CD14-positive monocyte (primary cell): ENCODE data around the gene CENPS. TPM values are rescaled to one million over a fixed set of nuclear protein-coding genes. Genes with fewer than 3 reads are reported as not detected.
A peak's percentile ranks its signal among the peaks of the same experiment; 100 is the strongest.

Experiments used
- DNase-seq, 3 donors: peaks; one replicate each; pipeline ENCODE4 v3.0.0-alpha.2; 2011 to 2022
- H2AFZ ChIP-seq: 2 replicates; pipeline ENCODE4 v1.6.0; 2012; ENCODE audit warnings: mild to moderate bottlenecking, low read depth, low read length, inconsistent platforms; ENCODE audit not compliant: insufficient read depth, poor library complexity, severe bottlenecking
- H3K27ac ChIP-seq, 2 donors: 1 replicate in 1 of 2; 2 replicates in 1 of 2; pipeline ENCODE4 v1.5.1; 2012 to 2013; ENCODE audit warnings: low read length in 2 of 2, control low read depth in 1 of 2, inconsistent platforms in 1 of 2, low read depth in 1 of 2, mild to moderate bottlenecking in 1 of 2
- H3K27me3 ChIP-seq, 2 donors: one replicate each; pipeline versions ENCODE4 v1.6.0 to v1.6.1; 2011 to 2013; ENCODE audit warnings: low read length in 2 of 2; ENCODE audit not compliant: control insufficient read depth in 2 of 2, insufficient read depth in 2 of 2
- H3K36me3 ChIP-seq, 2 donors: replicated peaks in 1 of 2; 1 replicate in 1 of 2; 2 replicates in 1 of 2; pipeline versions ENCODE4 v1.5.1 to v1.6.1; 2012 to 2013; ENCODE audit warnings: low read length in 2 of 2, control low read depth in 1 of 2, inconsistent platforms in 1 of 2, mild to moderate bottlenecking in 1 of 2; ENCODE audit not compliant: insufficient read depth in 2 of 2, control insufficient read depth in 1 of 2
- H3K4me1 ChIP-seq, 2 donors: 1 replicate in 1 of 2; 2 replicates in 1 of 2; pipeline versions ENCODE4 v1.5.1 to v1.6.1; 2012 to 2013; ENCODE audit warnings: low read length in 2 of 2, control low read depth in 1 of 2, inconsistent platforms in 1 of 2, mild to moderate bottlenecking in 1 of 2, moderate library complexity in 1 of 2; ENCODE audit not compliant: insufficient read depth in 2 of 2, control insufficient read depth in 1 of 2
- H3K4me2 ChIP-seq: replicated peaks from 2 replicates; pipeline ENCODE3; 2012; ENCODE audit warnings: low read length, moderate library complexity, mild to moderate bottlenecking; ENCODE audit not compliant: poor library complexity, severe bottlenecking; ENCODE audit errors: extremely low read depth
- H3K4me3 ChIP-seq, 3 experiments: fragments of 200-600 bp in 1 of 3; sonication (generic) in 1 of 3; replicated peaks in 1 of 3; 1 replicate in 2 of 3; 2 replicates in 1 of 3; pipeline ENCODE4 v1.5.1; 2011 to 2013; ENCODE audit warnings: low read length in 3 of 3, mild to moderate bottlenecking in 3 of 3, control low read depth in 2 of 3, low read depth in 2 of 3, inconsistent platforms in 1 of 3, moderate library complexity in 1 of 3
- H3K79me2 ChIP-seq: 2 replicates; pipeline ENCODE4 v1.6.0; 2012; ENCODE audit warnings: mild to moderate bottlenecking, control low read depth, inconsistent platforms, low read length, moderate library complexity; ENCODE audit not compliant: insufficient read depth
- H3K9ac ChIP-seq: 2 replicates; pipeline ENCODE4 v1.6.0; 2017; ENCODE audit warnings: low read length, mild to moderate bottlenecking; ENCODE audit not compliant: insufficient read depth, poor library complexity, severe bottlenecking
- H3K9me3 ChIP-seq, 2 donors: replicated peaks in 1 of 2; 1 replicate in 1 of 2; 2 replicates in 1 of 2; pipeline versions ENCODE4 v1.5.1 to v1.6.1; 2012 to 2013; ENCODE audit warnings: low read length in 2 of 2, control low read depth in 1 of 2; ENCODE audit not compliant: control insufficient read depth in 1 of 2, insufficient read depth in 1 of 2
- H4K20me1 ChIP-seq: 2 replicates; pipeline ENCODE4 v1.6.0; 2012; ENCODE audit warnings: mild to moderate bottlenecking, low read length, control low read depth, moderate library complexity; ENCODE audit not compliant: insufficient read depth
- H3K27ac Mint-ChIP-seq, 7 donors: one replicate each; pipeline ENCODE4 v1.8.0; 2020; ENCODE audit warnings: mild to moderate bottlenecking in 7 of 7, mixed read lengths in 7 of 7, moderate library complexity in 6 of 7, inconsistent platforms in 2 of 7
- H3K27me3 Mint-ChIP-seq, 3 donors: one replicate each; pipeline ENCODE4 v1.8.0; 2021 to 2022; ENCODE audit warnings: low read depth in 3 of 3, mild to moderate bottlenecking in 3 of 3, mixed read lengths in 3 of 3, moderate library complexity in 3 of 3, inconsistent platforms in 1 of 3
- H3K36me3 Mint-ChIP-seq, 2 donors: one replicate each; pipeline ENCODE4 v1.8.0; 2020; ENCODE audit warnings: mixed read lengths in 2 of 2, inconsistent platforms in 1 of 2, mild to moderate bottlenecking in 1 of 2
- H3K4me1 Mint-ChIP-seq: one replicate; pipeline ENCODE4 v1.8.0; 2020; ENCODE audit warnings: mild to moderate bottlenecking, mixed read lengths
- H3K4me3 Mint-ChIP-seq, 2 donors: one replicate each; pipeline ENCODE4 v1.8.0; 2020; ENCODE audit warnings: mild to moderate bottlenecking in 2 of 2, mixed read lengths in 2 of 2, moderate library complexity in 1 of 2
- H3K9me3 Mint-ChIP-seq, 7 donors: one replicate each; pipeline ENCODE4 v1.8.0; 2020 to 2022; ENCODE audit warnings: mixed read lengths in 7 of 7, mild to moderate bottlenecking in 6 of 7, moderate library complexity in 6 of 7, inconsistent platforms in 2 of 7
- CTCF ChIP-seq: fragments of 200-600 bp; IDR thresholded peaks from one replicate; pipeline ENCODE4 v1.8.0; 2022; ENCODE audit warnings: antibody characterized with exemption, mild to moderate bottlenecking
- WGBS: methylation state at CpG from one replicate; pipeline ENCODE4 v1.1.5; 2013; ENCODE audit warnings: missing lambda C conversion rate; ENCODE audit not compliant: insufficient coverage; 5-methylcytosine and 5-hydroxymethylcytosine counted together
- intact Hi-C, 2 donors: fragments of 100-400 bp; cut with micrococcal nuclease; formaldehyde crosslinking; loops; one replicate each; pipeline versions ENCODE4 v1.15.0 to v1.15.1; 2023
- polyA plus RNA-seq, 3 donors: library from polyadenylated mRNA; depleted of rRNA in 1 of 3; unstranded in 2 of 3; stranded (reverse) in 1 of 3; fragments of 300-500 nt in 2 of 3; fragments of >200 nt in 1 of 3; fragmentation: Illumina TruSeq in 2 of 3; gene quantifications; 1 replicate in 2 of 3; 2 replicates in 1 of 3; pipeline ENCODE4 v1.2.3, GENCODE V29; 2012 to 2021

CENPS gene
- polyA plus RNA-seq, 3 donors, result 0.48 to 3.5 (median 2.5) TPM

GRCh38 chr1:10437052-10437451, 6.8 kb downstream of the CENPS start:
- intact Hi-C loops, result no loop called here
- Histone ChIP-seq H3K27me3 (no peaks in the 10 kb centered on the region), H3K9ac (no peak overlapping the region), H2AFZ (no peak overlapping the region), H3K9me3 (no peaks in the 10 kb centered on the region), H3K79me2 (no peaks in the 10 kb centered on the region), H3K27ac (no peak overlapping the region), H3K4me1 (no peaks in the 10 kb centered on the region), H3K4me3 (no peak overlapping the region), H4K20me1 (no peaks in the 10 kb centered on the region), H3K4me2 (no peak overlapping the region), H3K36me3 (no peaks in the 10 kb centered on the region)
- H3K27ac Mint-ChIP-seq, result peak overlapping the region in 1 of 7 donors; percentile 21
- H3K27me3 Mint-ChIP-seq, result peaks cover 0 to 1% (median 0%) of the 10 kb centered on the region in 3 donors
- no peak overlapping the region for H3K4me3 Mint-ChIP-seq
- no peak for TF ChIP-seq CTCF
- peaks cover 0 to 6% of the 10 kb centered on the region in 2 donors for H3K36me3 Mint-ChIP-seq
- DNase-seq, result no peak
- no peaks in the 10 kb centered on the region for H3K9me3 Mint-ChIP-seq
- WGBS, result 100% methylated on average over 1 of the region's 1 CpG
- H3K4me1 Mint-ChIP-seq, result no peaks in the 10 kb centered on the region

DNA sequence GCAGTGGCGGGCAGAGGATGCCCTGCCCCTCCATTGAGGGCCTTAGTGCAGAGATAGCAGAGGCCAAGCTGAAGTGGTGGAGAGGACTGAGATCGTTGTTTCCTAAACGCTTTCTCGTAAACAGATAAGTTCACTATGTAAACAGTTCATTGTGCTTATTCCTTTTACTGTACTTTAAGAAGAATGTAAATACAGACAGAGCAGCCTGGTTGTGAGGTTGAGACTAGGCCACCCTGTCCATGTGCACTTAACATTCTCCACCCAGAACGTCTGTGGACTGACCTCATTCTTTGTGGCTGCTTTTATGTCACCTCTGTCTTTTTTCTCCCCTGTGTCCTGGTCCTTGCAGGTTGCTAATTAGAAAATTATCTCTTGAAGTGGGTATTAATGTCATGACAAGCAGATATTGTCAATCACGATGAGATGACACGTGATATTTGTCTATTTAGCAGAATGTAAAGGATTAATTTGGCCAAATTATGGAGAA, 8.5 kb downstream of the CENPS start:
- TF ChIP-seq CTCF, result no peak
- no peaks in the 10 kb centered on the region for H3K27me3 Mint-ChIP-seq
- DNase-seq, result no peak
- no peak overlapping the region for H2AFZ ChIP-seq
- WGBS, result 100% methylated on average over 3 of the region's 7 CpGs
- no peak overlapping the region for H3K4me3 ChIP-seq
- no peaks in the 10 kb centered on the region for H3K9me3 Mint-ChIP-seq
- H3K4me1 Mint-ChIP-seq, result no peaks in the 10 kb centered on the region
- intact Hi-C loops, result no loop called here
- H3K27ac Mint-ChIP-seq, result no peak overlapping the region
- no peaks in the 10 kb centered on the region for H3K36me3 ChIP-seq
- no peaks in the 10 kb centered on the region for H3K9me3 ChIP-seq
- no peaks in the 10 kb centered on the region for H4K20me1 ChIP-seq
- H3K4me2 ChIP-seq, result no peak overlapping the region
- no peak overlapping the region for H3K27ac ChIP-seq
- no peaks in the 10 kb centered on the region for H3K27me3 ChIP-seq
- H3K36me3 Mint-ChIP-seq, result peaks cover 0 to 6% of the 10 kb centered on the region in 2 donors
- H3K4me1 ChIP-seq, result no peaks in the 10 kb centered on the region
- no peak overlapping the region for H3K4me3 Mint-ChIP-seq
- H3K79me2 ChIP-seq, result no peaks in the 10 kb centered on the region
- no peak overlapping the region for H3K9ac ChIP-seq
